ENCODE measurements around the gene LDAF1. TPM values are rescaled to one million over a fixed set of nuclear protein-coding genes. Genes with fewer than 3 reads are reported as not detected.
A peak's percentile ranks its signal among the peaks of the same experiment; 100 is the strongest.
"Not testable (repeated sequence)": the region's sequence is repeated elsewhere in the genome, so short reads cannot be mapped to it uniquely, and the experiment has no call there.

The LDAF1 gene
- total RNA-seq, 2 experiments from 2014 or later: 5.9 to 7.3 TPM

DNA sequence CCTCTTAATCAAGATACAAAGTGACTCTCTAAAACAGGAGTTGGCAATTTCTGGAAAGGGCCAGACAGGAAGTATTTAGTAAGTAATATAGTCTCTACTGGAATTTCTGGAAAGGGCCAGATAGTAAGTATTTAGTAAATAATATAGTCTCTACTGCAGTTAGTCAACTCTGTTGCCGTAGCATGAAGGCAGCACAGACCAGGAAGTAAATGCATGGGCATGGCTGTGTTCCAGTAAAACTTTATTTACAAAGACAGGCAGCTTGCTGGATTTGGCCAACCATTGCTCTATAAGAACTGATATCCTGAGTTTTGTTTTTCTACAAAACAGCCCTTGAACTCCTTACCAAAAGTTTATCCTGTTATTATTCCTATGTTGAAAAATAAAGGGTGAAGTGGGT is 16.9 kb downstream of the LDAF1 start:
- Mint-ChIP-seq H3K9me3 (peaks cover 3% of the 10 kb centered on the region), H3K27me3 (no peaks in the 10 kb centered on the region), H3K4me3 (no peak overlapping the region), H3K27ac (no peak overlapping the region), H3K4me1 (no peaks in the 10 kb centered on the region), H3K36me3 (peaks cover 26% of the 10 kb centered on the region)
- DNase-seq: no peak

DNA sequence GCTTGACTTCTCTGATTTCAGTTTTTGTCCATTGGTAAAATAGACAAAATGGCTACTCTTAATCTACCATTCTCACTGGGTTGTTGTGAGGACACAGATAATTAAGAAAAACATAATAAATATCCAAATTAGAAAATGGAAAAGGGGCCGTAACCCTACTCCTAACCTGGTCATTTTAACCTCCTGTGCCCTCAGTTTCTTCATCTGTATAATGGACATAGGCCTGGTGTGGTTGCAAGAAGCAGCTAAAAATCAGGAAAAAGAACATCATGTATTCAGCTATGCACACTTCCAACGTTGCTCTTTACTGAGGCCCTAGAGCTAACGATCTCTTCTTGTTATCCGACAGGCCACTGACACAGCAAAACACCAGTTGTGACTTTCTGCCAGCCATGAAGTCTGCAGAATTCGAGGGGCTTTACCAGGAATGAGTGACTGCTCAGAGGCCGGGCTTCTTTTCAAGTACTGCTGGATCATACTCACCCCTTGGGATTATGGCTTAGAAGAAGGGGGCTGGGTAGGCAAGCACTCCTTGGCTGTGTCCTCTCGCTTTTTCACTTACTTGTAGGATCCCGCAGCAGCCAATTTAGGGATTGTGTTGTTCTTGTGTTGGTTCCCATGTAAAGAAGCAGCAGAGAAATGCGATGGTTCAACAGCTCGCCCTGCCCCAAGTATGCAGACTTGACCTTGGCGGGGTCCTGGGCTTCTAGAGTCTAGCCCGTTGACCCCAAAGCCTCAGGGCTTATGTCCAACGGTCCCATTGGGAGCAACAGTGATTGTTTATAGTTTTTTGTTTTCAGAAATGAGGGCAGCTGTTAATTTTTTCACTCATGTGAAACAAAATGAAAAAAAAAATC is 20.9 kb downstream of the LDAF1 start:
- no peak overlapping the region for H3K27ac Mint-ChIP-seq
- H3K27me3 Mint-ChIP-seq: no peaks in the 10 kb centered on the region
- DNase-seq: no peak
- H3K4me3 Mint-ChIP-seq: no peak overlapping the region
- peaks cover 41% of the 10 kb centered on the region for H3K36me3 Mint-ChIP-seq
- H3K9me3 Mint-ChIP-seq: peaks cover 11% of the 10 kb centered on the region
- no peaks in the 10 kb centered on the region for H3K4me1 Mint-ChIP-seq

DNA sequence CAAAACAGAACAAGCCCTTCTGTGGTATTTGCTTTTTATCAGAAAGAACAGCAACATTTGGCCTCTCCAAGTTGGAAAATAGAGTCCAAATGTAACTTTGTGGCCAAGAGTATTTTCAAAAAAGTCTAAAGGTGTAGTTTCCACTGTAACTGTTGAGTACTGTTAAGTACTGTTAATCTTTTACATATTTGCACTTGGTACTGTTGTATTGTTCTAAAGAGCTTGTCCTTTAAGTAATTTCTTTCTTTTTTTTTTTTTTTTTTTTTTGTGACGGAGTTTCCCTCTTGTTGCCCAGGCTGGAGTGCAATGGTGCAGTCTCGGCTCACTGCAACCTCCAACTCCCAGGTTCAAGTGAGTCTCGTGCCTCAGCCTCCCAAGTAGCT is 21.5 kb downstream of the LDAF1 start:
- DNase-seq: no peak
- Mint-ChIP-seq H3K27ac (no peak overlapping the region), H3K4me3 (no peak overlapping the region), H3K27me3 (no peaks in the 10 kb centered on the region), H3K9me3 (peaks cover 16% of the 10 kb centered on the region), H3K4me1 (peaks cover 2% of the 10 kb centered on the region), H3K36me3 (peaks cover 45% of the 10 kb centered on the region)

DNA sequence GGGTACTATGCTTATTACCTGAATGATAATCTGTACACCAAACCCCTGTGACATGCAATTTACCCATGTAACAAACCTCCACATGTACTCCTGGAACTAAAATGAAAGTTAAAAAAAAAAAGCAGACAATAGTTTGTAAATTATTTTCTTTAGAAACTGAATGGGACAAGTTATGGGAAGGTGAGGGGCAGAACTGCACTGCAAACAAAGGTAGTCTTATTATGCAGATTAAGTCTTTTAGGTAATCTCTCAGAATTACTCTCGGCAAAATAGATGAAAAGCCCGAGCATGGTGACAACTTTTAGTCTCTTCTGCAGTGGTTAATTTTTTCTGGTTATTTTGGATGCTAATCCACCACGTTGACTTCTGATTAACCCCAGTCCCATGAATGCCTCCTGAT is 25.5 kb downstream of the LDAF1 start:
- Mint-ChIP-seq H3K27ac (no peak overlapping the region), H3K9me3 (peaks cover 14% of the 10 kb centered on the region), H3K36me3 (peaks cover 37% of the 10 kb centered on the region), H3K4me3 (no peak overlapping the region), H3K4me1 (peaks cover 6% of the 10 kb centered on the region), H3K27me3 (peaks cover 4% of the 10 kb centered on the region)
- DNase-seq: no peak

DNA sequence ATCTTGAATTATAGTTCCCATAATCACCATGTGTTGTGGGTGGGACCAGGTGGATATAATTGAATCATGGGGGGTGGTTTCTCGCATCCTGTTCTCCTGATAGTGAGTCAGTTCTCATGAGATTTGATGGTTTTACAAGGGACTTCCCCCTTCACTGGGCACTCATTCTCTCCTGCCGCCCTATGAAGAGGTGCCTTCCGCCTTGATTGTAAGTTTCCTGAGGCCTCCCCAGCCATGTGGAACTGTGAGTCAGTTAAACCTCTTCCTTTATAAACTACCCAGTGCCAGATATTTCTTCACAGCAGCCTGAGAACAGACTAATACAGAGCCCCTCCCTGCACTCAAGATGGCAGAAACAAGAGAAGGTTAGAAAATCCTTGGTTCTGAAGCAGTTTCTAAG is 26.4 kb downstream of the LDAF1 start:
- Mint-ChIP-seq H3K9me3 (peaks cover 14% of the 10 kb centered on the region), H3K27ac (peak overlapping the region; percentile 40), H3K36me3 (peaks cover 30% of the 10 kb centered on the region)

DNA sequence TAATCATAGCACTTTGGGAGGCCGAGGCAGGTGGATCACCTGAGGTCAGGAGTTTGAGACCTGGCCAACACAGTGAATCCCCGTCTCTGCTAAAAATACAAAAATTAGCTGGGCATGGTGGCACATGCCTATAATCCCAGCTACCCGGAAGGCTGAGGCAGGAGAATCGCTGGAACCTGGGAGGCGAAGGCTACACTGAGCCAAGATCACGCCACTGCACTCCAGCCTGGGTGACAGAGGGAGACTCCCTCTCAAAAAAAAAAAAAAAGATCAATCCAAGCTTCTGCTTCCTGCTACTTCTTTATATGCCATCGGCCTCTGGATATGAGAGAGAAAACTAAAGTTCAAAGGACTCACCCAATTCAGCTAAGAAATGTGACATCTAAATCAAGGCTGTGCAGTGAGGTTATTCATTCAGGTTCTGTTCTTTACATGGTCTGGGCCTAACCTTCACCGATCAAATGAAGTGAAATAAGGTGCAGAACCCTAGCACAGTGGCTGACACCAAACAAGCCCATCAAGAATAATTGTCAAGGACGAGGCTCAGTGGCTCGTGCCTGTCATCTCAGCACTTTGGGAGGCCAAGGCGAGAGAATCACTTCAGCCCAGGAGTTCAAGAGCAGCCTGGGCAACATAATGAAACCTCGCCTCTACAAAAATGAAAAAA is 27.3 kb downstream of the LDAF1 start:
- Mint-ChIP-seq H3K27ac (no peak overlapping the region), H3K27me3 (peaks cover 15% of the 10 kb centered on the region), H3K4me1 (peaks cover 6% of the 10 kb centered on the region), H3K4me3 (no peak overlapping the region), H3K36me3 (peaks cover 27% of the 10 kb centered on the region), H3K9me3 (peaks cover 16% of the 10 kb centered on the region)
- no peak for DNase-seq

More for the DNA sequence above, 26.4 kb downstream of the LDAF1 start:
- no peak overlapping the region for H3K4me3 Mint-ChIP-seq
- peak; percentile 9 for DNase-seq
- peaks cover 6% of the 10 kb centered on the region for H3K4me1 Mint-ChIP-seq
- H3K27me3 Mint-ChIP-seq: peaks cover 8% of the 10 kb centered on the region

DNA sequence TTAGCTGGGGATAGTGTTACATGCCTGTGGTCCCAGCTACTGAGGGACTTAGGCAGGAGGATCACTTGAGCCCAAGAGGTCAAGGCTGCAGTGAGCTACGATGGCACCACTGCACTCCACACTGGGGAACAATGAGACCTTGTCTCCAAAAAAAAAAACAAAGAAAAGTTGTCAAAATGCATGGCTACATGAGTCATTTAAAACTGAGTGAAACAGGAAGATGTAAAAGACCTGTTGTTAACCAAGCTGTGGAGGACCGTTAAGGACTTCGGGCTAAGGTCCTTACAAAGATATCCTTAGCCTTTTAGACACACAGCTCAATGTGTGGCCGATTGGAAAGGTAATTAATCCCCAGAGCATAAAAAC is 27.8 kb downstream of the LDAF1 start:
- Mint-ChIP-seq H3K9me3 (peaks cover 16% of the 10 kb centered on the region), H3K4me3 (no peak overlapping the region), H3K4me1 (peaks cover 6% of the 10 kb centered on the region), H3K36me3 (peaks cover 22% of the 10 kb centered on the region), H3K27me3 (peaks cover 15% of the 10 kb centered on the region), H3K27ac (no peak overlapping the region)
- DNase-seq: no peak

DNA sequence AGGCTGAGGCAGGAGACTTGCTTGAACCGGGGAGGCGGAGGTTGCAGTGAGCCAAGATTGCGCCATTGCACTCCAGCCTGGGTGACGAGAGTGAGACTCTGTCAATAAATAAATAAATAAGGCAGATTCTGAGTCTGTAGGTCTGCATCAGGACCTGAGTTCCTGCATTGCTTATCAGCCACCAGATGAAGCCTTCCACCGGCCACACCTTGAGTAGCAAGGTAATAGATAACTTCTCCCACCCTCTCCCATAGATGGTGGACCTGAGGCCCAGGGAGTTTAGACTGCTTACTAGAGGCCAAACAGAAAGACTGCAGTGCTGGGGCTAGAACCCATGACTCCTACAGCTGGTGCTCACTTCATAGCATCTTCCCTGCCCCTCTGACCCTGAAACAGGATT is 30.8 kb downstream of the LDAF1 start:
- Mint-ChIP-seq H3K4me1 (peaks cover 6% of the 10 kb centered on the region), H3K27ac (no peak overlapping the region), H3K4me3 (no peak overlapping the region), H3K27me3 (peaks cover 20% of the 10 kb centered on the region), H3K36me3 (peaks cover 10% of the 10 kb centered on the region), H3K9me3 (peaks cover 8% of the 10 kb centered on the region)
- no peak for DNase-seq

DNA sequence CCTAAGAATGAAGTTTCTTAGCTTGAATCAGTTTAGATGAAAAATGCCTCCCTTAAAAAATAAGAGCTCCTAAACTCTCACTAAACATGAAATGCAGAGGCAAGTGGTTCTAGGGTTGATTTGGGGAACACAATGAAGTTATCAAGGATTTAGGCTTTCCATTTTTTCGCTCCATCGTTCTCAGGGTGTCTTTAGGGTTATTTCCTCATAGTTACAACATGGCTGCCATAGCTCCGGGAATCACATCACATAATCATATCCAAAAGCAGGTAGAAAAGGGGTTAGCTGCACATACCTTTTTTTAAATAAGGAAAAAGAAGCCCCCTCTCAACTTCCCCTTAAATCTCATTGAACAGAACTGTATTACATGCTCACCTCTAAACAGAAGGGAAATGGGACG is 31.5 kb downstream of the LDAF1 start:
- DNase-seq: no peak
- no peak overlapping the region for H3K27ac Mint-ChIP-seq
- H3K9me3 Mint-ChIP-seq: peaks cover 3% of the 10 kb centered on the region
- H3K4me1 Mint-ChIP-seq: peaks cover 8% of the 10 kb centered on the region
- peaks cover 4% of the 10 kb centered on the region for H3K36me3 Mint-ChIP-seq
- no peak overlapping the region for H3K4me3 Mint-ChIP-seq
- H3K27me3 Mint-ChIP-seq: peaks cover 22% of the 10 kb centered on the region

DNA sequence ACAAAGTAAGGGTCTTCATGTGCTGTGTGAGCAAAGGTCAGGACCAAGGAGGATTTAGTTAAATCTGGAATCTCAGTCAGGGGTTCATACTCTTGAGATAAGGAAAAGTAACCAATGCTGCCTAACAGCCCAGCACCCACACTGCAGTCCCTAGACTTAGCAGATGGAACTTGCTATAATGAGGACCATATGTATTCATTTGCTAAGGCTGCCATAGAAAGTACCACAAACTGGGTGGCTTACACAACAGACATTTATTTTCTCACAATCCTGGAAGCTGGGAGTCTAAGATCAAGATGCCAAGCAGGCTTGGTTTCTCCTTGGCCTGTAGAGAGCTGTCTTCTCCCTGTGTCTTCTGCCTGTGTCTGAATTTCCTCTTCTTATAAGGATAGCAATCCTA is 32.1 kb downstream of the LDAF1 start:
- Mint-ChIP-seq H3K9me3 (peaks cover 2% of the 10 kb centered on the region), H3K27me3 (peaks cover 22% of the 10 kb centered on the region), H3K27ac (no peak overlapping the region), H3K36me3 (no peaks in the 10 kb centered on the region), H3K4me1 (peaks cover 8% of the 10 kb centered on the region), H3K4me3 (no peak overlapping the region)
- DNase-seq: no peak

DNA sequence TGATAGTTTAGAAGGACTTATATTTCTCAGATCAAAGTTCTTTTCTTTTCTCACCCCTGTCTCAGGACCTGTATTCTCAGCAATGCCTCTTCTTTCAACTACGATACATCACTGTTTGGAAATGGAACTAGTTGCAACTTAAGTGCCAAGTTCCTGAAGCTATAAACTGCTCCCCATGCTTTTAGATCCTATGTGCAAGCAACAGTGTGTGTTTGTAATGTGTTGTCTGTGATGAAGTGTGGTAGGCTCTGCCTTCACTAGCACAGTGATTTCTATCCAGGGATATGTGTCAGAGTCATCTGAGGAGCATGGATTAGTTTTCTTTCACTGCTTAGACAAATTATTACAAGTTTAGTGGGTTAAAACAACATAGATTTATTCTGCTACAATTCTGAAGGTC is 34.5 kb downstream of the LDAF1 start:
- DNase-seq: no peak
- Mint-ChIP-seq H3K4me1 (peaks cover 8% of the 10 kb centered on the region), H3K27me3 (peaks cover 22% of the 10 kb centered on the region), H3K9me3 (peaks cover 2% of the 10 kb centered on the region), H3K4me3 (no peak overlapping the region), H3K36me3 (no peaks in the 10 kb centered on the region), H3K27ac (no peak overlapping the region)

DNA sequence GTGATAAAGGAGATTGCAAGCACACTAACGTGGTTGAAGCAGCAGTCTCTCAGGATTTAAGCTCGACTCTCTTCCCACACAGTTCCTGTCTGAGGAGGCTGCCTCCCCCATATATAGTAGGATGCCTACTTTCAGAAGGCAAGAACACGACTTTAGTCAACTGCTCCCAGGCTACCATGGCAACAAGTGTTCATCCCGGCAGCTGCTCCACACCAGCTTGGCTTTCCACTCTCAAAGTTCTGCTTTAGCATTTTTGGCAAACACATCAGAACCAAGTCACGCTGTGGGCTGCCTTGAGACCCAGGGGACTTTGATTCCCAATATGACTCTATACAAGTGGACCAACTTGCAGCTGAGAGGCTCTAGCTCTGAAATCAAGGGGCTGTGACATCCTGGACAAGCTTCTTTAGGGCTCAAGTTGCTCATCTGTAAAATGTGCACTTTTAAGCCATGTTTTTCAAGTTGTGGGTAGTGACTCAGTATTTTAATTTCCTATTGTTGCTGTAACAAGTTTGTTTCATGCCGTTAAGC is 36.4 kb downstream of the LDAF1 start:
- Mint-ChIP-seq H3K9me3 (peaks cover 2% of the 10 kb centered on the region), H3K4me3 (no peak overlapping the region), H3K27ac (no peak overlapping the region), H3K27me3 (peaks cover 26% of the 10 kb centered on the region), H3K4me1 (peaks cover 5% of the 10 kb centered on the region), H3K36me3 (no peaks in the 10 kb centered on the region)
- no peak for DNase-seq

DNA sequence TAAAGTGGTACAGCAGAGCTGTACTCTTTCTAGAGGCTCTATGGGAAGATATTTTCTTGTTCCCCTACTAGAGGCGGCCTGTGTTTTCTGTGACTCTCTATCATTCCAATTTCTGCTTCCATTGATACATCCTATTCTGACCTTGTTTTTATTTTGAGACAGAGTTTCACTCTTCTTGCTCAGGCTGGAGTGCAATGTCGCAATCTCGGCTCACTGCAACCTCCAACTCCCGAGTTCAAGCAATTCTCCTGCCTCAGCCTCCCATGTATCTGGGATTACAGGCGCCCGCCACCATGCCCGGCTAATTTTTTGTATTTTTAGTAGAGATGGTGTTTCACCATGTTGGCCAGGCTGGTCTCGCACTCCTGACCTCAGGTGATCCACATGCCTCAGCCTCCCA is 36.9 kb downstream of the LDAF1 start:
- DNase-seq, H3K4me1 Mint-ChIP-seq, H3K27ac Mint-ChIP-seq, H3K9me3 Mint-ChIP-seq, H3K36me3 Mint-ChIP-seq, H3K4me3 Mint-ChIP-seq: not testable (repeated sequence)
- H3K27me3 Mint-ChIP-seq: peaks cover 22% of the 10 kb centered on the region

DNA sequence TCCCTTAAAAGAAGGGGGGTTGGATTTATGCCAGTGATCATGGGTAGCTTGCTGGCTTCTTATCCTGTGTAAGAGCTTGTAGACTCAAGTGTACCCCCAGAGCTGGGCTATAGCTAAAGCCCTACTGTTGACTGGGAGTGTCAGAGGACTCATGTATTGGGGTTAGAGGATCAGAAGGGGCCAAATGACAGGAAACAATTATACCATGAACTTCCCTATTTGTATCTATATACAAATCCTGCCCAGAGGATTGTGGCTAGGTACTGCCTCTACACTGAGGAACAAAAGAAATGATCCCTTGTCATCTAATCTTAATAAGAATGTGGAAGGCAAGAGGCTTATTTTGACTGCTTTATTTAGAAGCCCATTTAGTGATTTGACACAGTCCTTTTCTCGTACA is 38.6 kb downstream of the LDAF1 start:
- no peaks in the 10 kb centered on the region for H3K36me3 Mint-ChIP-seq
- H3K9me3 Mint-ChIP-seq: no peaks in the 10 kb centered on the region
- no peak overlapping the region for H3K4me3 Mint-ChIP-seq
- no peak overlapping the region for H3K27ac Mint-ChIP-seq
- no peak for DNase-seq
- H3K4me1 Mint-ChIP-seq: peaks cover 5% of the 10 kb centered on the region
- peaks cover 27% of the 10 kb centered on the region for H3K27me3 Mint-ChIP-seq

DNA sequence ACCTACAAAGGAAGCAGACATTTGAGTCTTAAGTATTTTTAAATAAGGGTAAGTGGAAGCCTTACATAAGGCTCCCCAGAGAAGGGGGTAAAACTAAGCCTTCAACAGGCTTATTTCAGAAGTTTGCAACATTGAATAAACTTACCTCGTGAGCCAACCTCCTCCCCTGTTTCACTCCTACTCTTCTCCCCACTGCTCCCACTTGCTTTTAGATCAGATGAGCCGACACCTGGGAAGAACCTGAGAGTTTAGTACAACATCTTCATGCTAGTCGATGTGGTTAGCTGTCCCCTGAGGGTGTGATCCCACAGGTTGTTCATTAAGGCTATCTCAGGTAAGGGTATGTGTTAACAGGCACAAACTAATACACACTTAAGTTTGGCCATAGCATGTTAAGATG is 39.1 kb downstream of the LDAF1 start:
- no peak overlapping the region for H3K27ac Mint-ChIP-seq
- peaks cover 31% of the 10 kb centered on the region for H3K27me3 Mint-ChIP-seq
- no peaks in the 10 kb centered on the region for H3K9me3 Mint-ChIP-seq
- DNase-seq: no peak
- H3K4me1 Mint-ChIP-seq: peaks cover 5% of the 10 kb centered on the region
- no peak overlapping the region for H3K4me3 Mint-ChIP-seq
- no peaks in the 10 kb centered on the region for H3K36me3 Mint-ChIP-seq

All from activated naive CD8-positive, alpha-beta T cell treated with anti-CD3 and anti-CD28 coated beads for 36 hours (primary cell).